K562 (cell line): Measurements from ENCODE around the gene HCN4. TPM values are rescaled to one million over a fixed set of nuclear protein-coding genes. Genes with fewer than 3 reads are reported as not detected.

ENCODE experiments used
- ATAC-seq: fragments of 200-7000 bp; cut with Tn5 transposase; 3 replicates; pipeline ENCODE4 v1.9.1; 2020; ENCODE audit warnings: moderate library complexity
- BruUV-seq: library from RNA; stranded (reverse); fragments of 400-500 nt; replicated peaks from 2 replicates; lab custom pipeline; 2021; lab: Mats Ljungman, UMichigan
- CTCF ChIA-PET: fragments of 300-600 bp; formaldehyde crosslinking; extraction: SDS; loops from one replicate; lab custom pipeline; 2021; ENCODE audit warnings: low intra/inter-chr PET ratio; lab: Yijun Ruan, JAX
- POLR2A ChIA-PET: fragments of 300-600, 350-650 bp; sonication (Branson Sonifier 250); formaldehyde crosslinking; extraction: SDS; loops from one replicate; lab custom pipeline; 2021; ENCODE audit warnings: antibody characterized with exemption, inconsistent platforms; lab: Yijun Ruan, JAX
- DNase-seq, 4 experiments: peaks; one replicate each; pipeline versions ENCODE4 v3.0.0 to v3.0.0-alpha.2; 2011 to 2018; ENCODE audit warnings: low spot score in 3 of 4, mixed read lengths in 3 of 4; ENCODE audit errors: extremely low read depth in 1 of 4
- FAIRE-seq: peaks from 2 replicates; lab custom pipeline; 2011; peaks lifted over from hg19 to GRCh38; lab: Jason Lieb, UNC
- H2AFZ ChIP-seq: 2 replicates; pipeline ENCODE4 v1.6.0; 2011; ENCODE audit warnings: low read depth, low read length, control low read depth, inconsistent platforms
- H3K27ac ChIP-seq: fragments of 200-600 bp; 3 replicates; pipeline ENCODE4 v1.8.0; 2011; ENCODE audit warnings: low read depth, mild to moderate bottlenecking, control low read depth, inconsistent platforms, low read length, moderate library complexity, mixed read lengths; ENCODE audit errors: extremely low read depth
- H3K27me3 ChIP-seq, 2 experiments: fragments of 300-600 bp in 1 of 2; 2 replicates in 1 of 2; 3 replicates in 1 of 2; pipeline versions ENCODE4 v1.6.0 to v1.8.0; 2011; ENCODE audit warnings: inconsistent platforms in 2 of 2, low read length in 2 of 2, mild to moderate bottlenecking in 1 of 2, mixed read lengths in 1 of 2, moderate library complexity in 1 of 2; ENCODE audit not compliant: control insufficient read depth in 2 of 2, insufficient read depth in 2 of 2
- H3K36me3 ChIP-seq: fragments of 300-600 bp; 3 replicates; pipeline ENCODE4 v1.8.0; 2011; ENCODE audit warnings: mild to moderate bottlenecking, low read length, inconsistent platforms; ENCODE audit not compliant: control insufficient read depth, insufficient read depth
- H3K4me1 ChIP-seq, 2 experiments: fragments of 200-600 bp in 1 of 2; replicated peaks in 1 of 2; 2 replicates in 1 of 2; 3 replicates in 1 of 2; pipeline versions ENCODE4 v1.5.1 to v1.8.0; 2011; ENCODE audit warnings: inconsistent platforms in 2 of 2, low read length in 2 of 2, mild to moderate bottlenecking in 1 of 2, mixed read lengths in 1 of 2, moderate library complexity in 1 of 2; ENCODE audit not compliant: control insufficient read depth in 2 of 2, insufficient read depth in 2 of 2
- H3K4me2 ChIP-seq: 2 replicates; pipeline ENCODE4 v1.6.1; 2011; ENCODE audit warnings: low read length, control low read depth, inconsistent platforms, mixed read lengths; ENCODE audit not compliant: insufficient read depth
- H3K4me3 ChIP-seq: fragments of 200-600 bp; sonication (generic), shearing (Covaris generic); 2 replicates; pipeline ENCODE4 v1.5.1; 2016; ENCODE audit warnings: control low read depth, inconsistent platforms
- H3K79me2 ChIP-seq: fragments of 200-600 bp; 3 replicates; pipeline ENCODE4 v1.8.0; 2011; ENCODE audit warnings: low read length, inconsistent platforms; ENCODE audit not compliant: control insufficient read depth, insufficient read depth
- H3K9ac ChIP-seq, 2 experiments: 2 replicates each; pipeline versions ENCODE4 v1.6.0 to v1.6.1; 2011; ENCODE audit warnings: low read depth in 2 of 2, low read length in 2 of 2, control low read depth in 1 of 2, inconsistent platforms in 1 of 2, mild to moderate bottlenecking in 1 of 2, mixed read lengths in 1 of 2; ENCODE audit not compliant: insufficient read depth in 1 of 2
- H3K9me1 ChIP-seq: one replicate; pipeline ENCODE4 v1.6.0; 2011; ENCODE audit warnings: inconsistent platforms, mild to moderate bottlenecking, low read length, moderate library complexity; ENCODE audit not compliant: control insufficient read depth, insufficient read depth
- H3K9me3 ChIP-seq: replicated peaks from 2 replicates; pipeline ENCODE4 v1.5.1; 2011; ENCODE audit warnings: low read depth, low read length, inconsistent platforms; ENCODE audit not compliant: control insufficient read depth, insufficient read depth
- H4K20me1 ChIP-seq: replicated peaks from 2 replicates; pipeline ENCODE4 v1.6.1; 2011; ENCODE audit warnings: low read length, inconsistent platforms, mixed read lengths; ENCODE audit not compliant: control insufficient read depth, insufficient read depth
- ASH1L ChIP-seq: fragments of 450-650 bp; IDR thresholded peaks from 2 replicates; pipeline ENCODE4 v1.6.1; 2018; ENCODE audit warnings: borderline replicate concordance, mild to moderate bottlenecking, low read depth; ENCODE audit not compliant: partially characterized antibody
- CHAMP1 ChIP-seq: fragments of 450-650 bp; IDR thresholded peaks from 2 replicates; pipeline ENCODE4 v1.6.1; 2016; ENCODE audit warnings: mild to moderate bottlenecking
- EHMT2 ChIP-seq: fragments of 450-650 bp; IDR thresholded peaks from 2 replicates; pipeline ENCODE4 v1.6.1; 2018; ENCODE audit warnings: antibody characterized with exemption
- FOS ChIP-seq: IDR thresholded peaks from 3 replicates; pipeline ENCODE4 v1.6.1; 2011; ENCODE audit not compliant: insufficient read length; ENCODE audit errors: extremely low read depth
- MAFG ChIP-seq: fragments of 450-650 bp; conservative IDR thresholded peaks from 2 replicates; pipeline ENCODE4 v1.6.1; 2016; ENCODE audit warnings: missing genetic modification characterization, missing compliant biosample characterization
- MLLT1 ChIP-seq, 2 experiments: fragments of 450-650 bp; IDR thresholded peaks; 2 replicates each; pipeline ENCODE4 v1.6.1; 2016
- NFE2L1 ChIP-seq: fragments of 450-650 bp; IDR thresholded peaks from 2 replicates; pipeline ENCODE4 v1.6.1; 2016; ENCODE audit warnings: missing genetic modification characterization, low read depth, mild to moderate bottlenecking, missing compliant biosample characterization, moderate library complexity, borderline replicate concordance
- SAFB ChIP-seq: fragments of 200-400 bp; formaldehyde crosslinking; IDR thresholded peaks from 2 replicates; pipeline ENCODE4 v1.6.1; 2017; ENCODE audit warnings: low read depth, low read length, borderline replicate concordance
- SMARCC2 ChIP-seq: fragments of 450-650 bp; IDR thresholded peaks from 2 replicates; pipeline ENCODE4 v1.6.1; 2017; ENCODE audit warnings: antibody characterized with exemption, moderate library complexity, mild to moderate bottlenecking, low read depth
- TGIF2 ChIP-seq: sonication (generic); formaldehyde crosslinking; IDR thresholded peaks from 2 replicates; pipeline ENCODE4 v1.8.1; 2022; ENCODE audit warnings: mild to moderate bottlenecking, missing genetic modification reagents, moderate library complexity
- WGBS: fragments of 100-300 bp; shearing (Covaris generic); methylation state at CpG from one replicate; pipeline ENCODE4 v1.1.6; 2016; ENCODE audit warnings: low coverage, mixed read lengths; ENCODE audit not compliant: insufficient coverage; ENCODE audit errors: missing lambda C conversion rate; 5-methylcytosine and 5-hydroxymethylcytosine counted together
- in situ Hi-C: fragments of 300-500 bp; cut with MboI; formaldehyde crosslinking; loops from 4 replicates; pipeline ENCODE4 v1.15.0; 2018; ENCODE audit warnings: inconsistent platforms, mixed read lengths
- intact Hi-C: fragments of 100-400 bp; cut with micrococcal nuclease; formaldehyde crosslinking; loops from 2 replicates; pipeline ENCODE4 v1.14.2; 2022
- polyA plus RNA-seq, 8 experiments: library from polyadenylated mRNA; depleted of rRNA in 4 of 8; stranded (reverse) in 5 of 8; unstranded in 3 of 8; fragments of >200 nt; fragmentation: Nextera tagmentation in 2 of 8; fragmentation: Illumina TruSeq in 1 of 8; extraction: Ambion mirVana in 2 of 8; extraction: Trizol in 1 of 8; gene quantifications; 2 replicates each; pipeline versions ENCODE4 v1.2.1 to v1.2.3, GENCODE V29; 2011 to 2014; ENCODE audit warnings: inconsistent platforms in 1 of 8, missing spikeins in 1 of 8
- total RNA-seq, 7 experiments: library from RNA; depleted of rRNA in 6 of 7; stranded (reverse); fragments of >200 nt in 6 of 7; fragmentation: Illumina TruSeq in 2 of 7; extraction: Trizol in 2 of 7; gene quantifications; 2 replicates each; pipeline versions ENCODE4 v1.2.1 to v1.2.3, GENCODE V29; 2011 to 2021; ENCODE audit warnings: low replicate concordance in 1 of 7

The HCN4 gene
- total and polyA plus RNA-seq, 9 of the 15 experiments (the other 6 are each of a cell fraction or from before 2014, with no cell fraction given): not detected

GRCh38 chr15:73393336-73393735 is 24.6 kb upstream of the HCN4 start:
- Histone ChIP-seq H3K27ac (no peak overlapping the region), H3K79me2 (no peaks in the 10 kb centered on the region), H2AFZ (no peak overlapping the region), H3K4me3 (no peak overlapping the region), H3K9ac (no peak overlapping the region), H3K4me2 (no peak overlapping the region), H3K9me1 (no peaks in the 10 kb centered on the region), H3K27me3 (peaks cover 3 to 50% of the 10 kb centered on the region in 2 experiments; a peak in 2 of 5 replicates), H3K36me3 (no peaks in the 10 kb centered on the region), H3K9me3 (no peaks in the 10 kb centered on the region), H3K4me1 (no peaks in the 10 kb centered on the region), H4K20me1 (no peaks in the 10 kb centered on the region)
- FAIRE-seq (no peak), ATAC-seq (no peak), DNase-seq (no peak)
- no TSS peak for BruUV-seq
- CTCF ChIA-PET: no interaction called here
- intact Hi-C loops: no loop called here
- POLR2A ChIA-PET: interaction anchor here (0.7 kb wide), 1 partner anchor 69 kb away, joined by 5 read pairs; no protein-coding TSS in a partner anchor
- TF ChIP-seq MAFG (tag) (no peak), MLLT1 (IDR thresholded peaks at IDR 0.05) (no peak), NFE2L1 (tag) (no peak), ASH1L (no peak), SAFB (no peak), TGIF2 (CRISPR knock-in tag) (no peak), FOS (no peak), SMARCC2 (no peak), CHAMP1 (no peak), EHMT2 (no peak)
- WGBS: 4% methylated on average over 2 of the region's 2 CpGs
- in situ Hi-C loops: no loop called here
